GM19397 (cell line): ENCODE data around the gene UBXN11.

Source experiments
- ATAC-seq: cut with Tn5 transposase; IDR thresholded peaks from one replicate; pipeline ENCODE4 v1.9.1; 2021; ENCODE audit warnings: mild to moderate bottlenecking, moderate library complexity; ENCODE audit not compliant: unreplicated experiment

Gene UBXN11

DNA sequence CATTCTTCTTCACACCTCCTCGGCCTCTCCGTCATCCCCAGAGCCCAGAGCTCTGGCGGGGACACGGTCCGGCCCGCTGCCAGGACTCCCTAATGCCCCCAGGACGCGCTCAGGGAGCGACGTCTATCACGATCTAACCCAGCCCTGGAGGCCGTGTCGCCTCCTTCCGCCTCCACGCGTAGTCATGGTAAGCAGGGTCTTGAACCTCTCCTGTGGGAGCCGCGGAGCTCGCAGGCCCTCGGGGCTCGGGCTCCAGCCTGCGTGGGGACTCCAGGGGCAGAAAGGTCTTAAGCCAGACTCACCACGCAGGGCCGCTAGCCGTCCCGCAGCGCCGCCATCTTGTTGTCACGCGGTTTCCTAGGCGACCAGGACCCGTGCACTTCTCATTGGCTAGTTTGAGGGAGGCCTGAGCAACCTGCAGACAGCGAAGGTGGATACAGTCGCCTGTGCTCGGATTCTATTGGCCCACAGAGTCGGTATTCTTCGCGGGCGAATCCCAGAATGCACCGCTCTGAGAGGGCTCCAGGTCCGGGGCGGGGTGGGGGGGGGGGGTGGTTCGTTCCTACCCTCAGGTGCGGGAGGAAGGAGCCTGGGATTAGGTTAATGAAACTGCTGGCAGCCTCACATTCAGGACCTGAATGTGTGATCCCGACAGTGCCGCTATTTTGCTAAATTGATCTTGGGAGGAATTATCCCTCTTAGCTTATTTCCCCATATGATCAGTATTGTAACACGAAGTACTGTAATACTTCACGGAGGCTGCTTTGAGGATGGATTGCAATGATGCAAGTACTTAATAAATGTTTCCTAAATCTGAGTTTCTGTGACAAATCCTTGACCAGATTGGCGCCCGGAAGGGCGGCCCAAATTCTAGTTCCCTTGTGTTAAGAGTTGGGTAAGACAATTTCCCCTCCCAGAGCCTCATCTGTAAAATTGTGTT, at the start of gene UBXN11:
TSS of gene UBXN11 (minus strand) at position 347 of the 940 bp plus-strand sequence. CDS start 3,753 bp downstream, outside the sequence.
- ATAC-seq = peak; percentile 95

DNA sequence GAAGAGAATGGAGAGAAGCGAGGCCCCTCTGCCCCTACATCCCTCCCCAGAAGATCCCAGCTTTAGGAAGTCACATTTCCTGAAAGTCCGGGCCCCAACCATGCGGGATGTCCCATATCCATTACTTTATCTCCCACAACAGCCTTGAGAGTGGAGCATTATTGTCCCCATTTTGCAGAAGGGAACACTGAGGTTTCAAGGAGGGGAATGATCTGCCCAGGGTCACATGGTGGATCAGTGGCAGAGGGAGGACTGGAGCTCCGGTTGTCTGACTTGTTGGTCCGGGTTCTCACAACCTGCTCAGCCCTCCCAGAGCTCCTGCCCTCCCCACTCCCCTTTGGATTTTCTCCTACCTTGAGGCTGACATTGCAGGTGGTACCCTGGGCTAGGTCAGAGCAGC, 49.7 kb upstream of the UBXN11 start:
- no peak for ATAC-seq

DNA sequence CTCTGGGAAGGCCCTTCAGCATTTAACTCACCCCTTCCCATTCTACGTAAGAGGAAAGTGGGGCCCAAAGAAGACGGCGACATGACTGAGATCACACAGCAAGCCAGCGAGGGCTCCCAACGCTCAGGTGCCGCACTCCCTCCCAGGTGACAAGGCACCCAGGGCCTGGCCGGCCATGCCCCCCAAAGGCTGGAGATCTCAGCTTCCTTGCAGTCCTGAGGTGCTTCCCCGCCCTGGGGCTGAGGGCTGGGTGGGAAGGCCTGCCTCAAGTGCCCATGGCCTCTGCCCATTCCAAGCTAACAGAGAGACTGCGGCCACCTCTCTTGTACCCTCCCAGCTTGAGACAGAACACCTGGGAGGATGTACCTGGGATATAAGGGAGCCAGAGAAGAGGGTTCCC, 48.5 kb upstream of the UBXN11 start:
- ATAC-seq = no peak

DNA sequence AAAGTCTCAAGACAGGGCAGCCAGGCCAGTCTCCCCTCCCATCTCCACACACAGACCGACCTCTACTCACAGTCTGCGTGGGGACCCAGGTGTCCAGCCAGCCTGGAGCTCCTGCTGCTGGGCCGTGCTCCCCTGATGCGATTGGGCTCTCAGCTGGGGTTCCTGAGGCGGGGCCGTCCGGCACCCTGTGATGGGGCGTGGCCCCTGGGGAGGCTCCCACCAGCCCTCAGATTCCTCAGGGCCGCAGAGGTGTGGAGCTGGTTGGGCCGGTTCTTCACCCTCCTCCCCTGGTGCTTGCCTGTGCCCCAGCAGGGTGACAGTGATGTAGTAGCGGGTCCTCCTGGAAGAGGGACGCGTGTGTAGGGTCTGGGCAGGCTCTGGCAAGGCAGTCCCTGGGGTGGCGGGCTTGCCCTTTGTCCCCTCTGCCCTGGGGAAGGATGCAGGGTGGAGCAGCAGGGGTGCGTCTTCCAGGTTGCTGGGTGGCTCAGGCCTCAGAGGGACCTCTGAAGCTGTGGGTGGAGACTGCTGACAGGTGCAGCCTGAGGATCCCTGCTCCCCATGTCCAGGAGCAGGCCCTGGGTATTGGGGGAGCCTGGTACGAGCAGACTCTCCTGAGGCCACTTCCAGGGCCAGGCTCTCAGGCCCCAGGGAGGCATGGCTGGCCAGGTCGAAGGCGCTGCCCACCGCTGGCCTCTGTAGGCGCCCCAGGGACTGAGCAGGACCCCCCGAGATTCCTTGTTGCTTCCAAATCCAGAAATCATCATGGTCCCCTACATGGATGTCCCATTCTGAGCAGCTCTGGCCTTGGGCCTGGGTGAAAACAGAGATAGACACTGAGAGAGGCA, 47.8 kb upstream of the UBXN11 start, which contains the start of gene CRYBG2:
TSS of gene CRYBG2 (minus strand) at position 155 of the 845 bp plus-strand sequence. CDS start 7,473 bp downstream, outside the sequence.
- ATAC-seq = no peak

DNA sequence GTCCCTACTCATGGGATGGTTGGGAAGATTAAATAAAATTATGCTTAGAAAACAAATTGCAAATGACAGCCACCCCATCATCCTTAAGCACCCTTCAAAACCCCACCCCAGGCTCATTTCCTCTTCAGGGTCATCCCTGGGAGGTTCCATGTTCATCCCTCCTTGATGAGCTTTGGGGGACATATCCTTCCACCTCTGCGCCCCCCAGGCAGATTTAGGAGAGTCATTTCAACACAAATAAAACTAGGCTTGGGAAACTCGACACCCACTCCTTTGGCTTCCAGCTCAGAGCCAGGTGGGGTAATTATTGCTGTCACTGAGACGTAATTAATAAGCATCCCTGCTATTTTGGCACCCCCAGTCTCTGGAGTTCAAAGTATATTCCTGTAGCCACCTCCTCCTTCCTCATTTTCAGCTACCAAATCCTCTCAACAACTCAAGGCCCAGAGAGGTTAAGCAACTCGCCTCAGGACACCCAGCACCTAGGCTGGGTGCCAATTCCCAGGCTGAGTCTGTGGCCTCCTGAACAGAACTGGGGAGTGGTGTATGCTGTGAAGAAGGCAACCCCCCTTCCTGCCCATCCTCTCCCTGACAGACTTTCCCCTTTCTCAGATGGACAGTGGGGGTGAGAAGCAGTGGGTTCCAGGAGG, 46.9 kb upstream of the UBXN11 start:
- no peak for ATAC-seq

- no peak for ATAC-seq
Observed at GRCh38 chr1:26352338-26352679, 45.9 kb upstream of the UBXN11 start.

GRCh38 chr1:26351590-26352337, 45.3 kb upstream of the UBXN11 start:
- no peak for ATAC-seq

- no peak for ATAC-seq
Observed at GRCh38 chr1:26350701-26351589, 44.5 kb upstream of the UBXN11 start.

DNA sequence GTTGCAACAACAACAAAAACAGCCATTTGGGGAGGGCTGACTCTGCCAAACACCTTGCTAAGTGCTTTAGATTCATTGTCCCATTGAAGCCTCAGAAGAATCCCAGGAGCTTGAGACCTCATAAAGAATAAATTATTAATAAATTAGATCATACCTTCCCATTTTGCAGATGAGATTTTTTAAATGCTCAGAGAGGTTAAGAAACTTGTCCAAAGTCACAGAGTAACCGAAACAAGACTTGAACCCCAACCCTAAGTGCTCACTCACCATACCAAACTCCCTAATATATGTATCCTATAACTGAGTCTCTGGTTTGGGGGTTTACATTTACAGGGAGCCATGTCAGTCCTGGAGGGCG, 43.9 kb upstream of the UBXN11 start:
- ATAC-seq = no peak

DNA sequence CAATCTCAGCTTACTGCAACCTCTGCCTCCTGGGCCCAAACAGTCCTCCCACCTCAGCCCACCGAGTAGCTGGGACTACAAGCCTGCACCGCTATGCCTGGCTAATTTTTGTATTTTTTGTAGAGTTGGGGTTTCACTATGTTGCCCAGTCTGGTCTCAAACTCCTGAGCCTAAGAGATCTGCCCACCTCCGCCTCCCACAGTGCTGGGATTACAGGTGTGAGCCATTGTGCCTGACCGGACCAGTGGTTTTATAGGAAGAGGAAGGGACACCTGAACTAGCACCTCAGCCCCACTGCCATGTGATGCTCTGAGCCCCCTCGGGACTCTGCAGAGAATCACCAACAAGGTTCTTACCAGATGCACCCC, 43.4 kb upstream of the UBXN11 start:
- no peak for ATAC-seq

DNA sequence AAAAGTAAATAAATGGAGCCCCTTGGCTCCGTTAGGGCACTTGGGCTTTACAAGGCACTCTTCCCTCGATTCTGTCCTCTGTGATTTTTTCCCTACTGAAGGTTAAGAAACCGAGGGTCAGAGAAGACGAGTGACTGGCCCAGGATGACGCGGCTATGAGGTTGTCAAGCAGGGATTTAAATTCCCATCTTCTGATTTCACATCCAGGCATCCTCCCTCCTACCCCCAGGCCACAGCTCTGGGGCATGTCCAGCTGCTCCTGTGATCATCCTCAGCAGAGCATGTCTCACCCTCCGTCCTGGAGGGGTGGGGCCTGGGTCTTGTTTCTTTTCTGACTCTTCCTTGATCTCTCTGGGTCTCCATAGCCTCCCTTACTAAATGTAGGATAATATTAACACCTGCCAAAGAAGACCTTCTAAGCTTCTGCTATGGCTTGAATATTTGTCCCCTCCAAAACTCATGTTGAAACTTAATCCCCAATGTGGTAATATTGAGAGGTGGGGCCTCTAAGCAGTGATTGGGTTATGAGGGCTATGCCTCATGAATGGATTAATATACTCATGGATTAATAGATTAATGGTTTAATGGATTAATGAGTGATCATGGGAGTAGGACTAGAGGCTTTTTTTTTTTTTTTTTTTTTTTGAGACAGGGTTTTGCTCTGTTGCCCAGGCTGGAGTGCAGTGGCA, 42.9 kb upstream of the UBXN11 start:
- ATAC-seq = no peak

- no peak for ATAC-seq
Observed at GRCh38 chr1:26346274-26347033, 40.0 kb upstream of the UBXN11 start.

- no peak for ATAC-seq
Observed at GRCh38 chr1:26345718-26346117, 39.3 kb upstream of the UBXN11 start.

DNA sequence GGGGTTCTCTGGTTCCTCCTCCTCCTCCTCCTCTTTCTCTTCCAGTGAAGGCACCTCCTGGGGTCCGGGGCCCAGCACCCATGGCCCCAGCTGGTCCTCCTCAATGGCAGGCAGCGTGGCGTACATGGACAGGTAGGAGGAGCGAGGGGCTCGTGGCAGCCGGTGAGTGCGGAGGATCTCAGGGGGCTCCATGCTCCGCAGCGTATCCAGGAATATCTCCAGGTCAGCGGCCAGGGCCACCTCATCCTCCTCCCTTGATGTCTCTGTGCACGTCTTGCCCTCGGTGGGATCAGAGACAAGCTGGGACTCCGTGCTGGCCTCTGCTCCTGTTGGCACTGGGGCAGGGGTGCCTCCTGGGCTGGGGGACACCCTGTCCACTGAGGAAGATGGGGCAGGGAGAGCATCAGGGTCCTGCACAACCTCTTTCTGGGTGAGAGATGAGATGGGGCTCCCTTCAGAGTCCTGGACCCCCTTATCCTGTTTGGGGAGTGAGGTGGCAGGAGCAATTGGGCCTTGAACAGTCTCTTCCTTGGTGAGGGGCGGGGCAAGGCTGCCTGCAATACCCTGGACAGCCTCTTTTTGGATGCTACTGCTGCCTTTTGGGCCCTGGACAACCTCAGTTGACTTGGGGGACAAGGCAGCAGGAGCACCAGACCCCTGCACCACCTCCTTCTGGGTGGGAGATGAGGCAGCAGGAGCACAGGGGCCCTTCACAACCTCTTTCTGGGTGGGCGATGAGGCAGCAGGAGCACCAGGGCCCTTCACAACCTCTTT, 37.9 kb upstream of the UBXN11 start:
- no peak for ATAC-seq

DNA sequence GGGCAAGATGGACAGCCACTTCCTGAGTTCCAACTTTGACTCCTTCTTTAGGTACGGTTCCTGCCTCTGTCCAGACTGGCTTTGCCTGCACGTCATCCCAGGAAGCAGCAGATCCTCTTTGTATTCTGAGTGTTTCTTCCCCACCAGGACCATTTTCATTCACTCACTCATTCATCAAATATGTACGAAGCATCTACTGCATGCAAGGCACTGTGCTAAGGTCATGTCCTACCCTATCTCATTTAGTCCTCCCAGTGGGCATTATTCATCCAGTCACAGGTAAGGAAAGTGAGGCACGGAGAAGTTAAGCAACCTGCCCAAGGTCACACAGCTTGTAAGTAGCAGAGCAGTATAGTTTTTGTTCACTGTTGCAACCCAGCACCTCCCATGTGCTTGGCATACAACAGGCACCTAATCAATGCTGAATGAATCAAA, 33.6 kb upstream of the UBXN11 start:
- no peak for ATAC-seq

GRCh38 chr1:26338670-26339069, 32.2 kb upstream of the UBXN11 start:
- ATAC-seq = no peak

- ATAC-seq = no peak
Observed at GRCh38 chr1:26337625-26338024, 31.2 kb upstream of the UBXN11 start.

GRCh38 chr1:26337206-26337535, 30.7 kb upstream of the UBXN11 start:
- no peak for ATAC-seq
